BE2C (cell line): ENCODE measurements around the gene APLN.

Experiments used
- DNase-seq: peaks from one replicate; pipeline ENCODE4 v3.0.0-alpha.2; 2020
- H3K27me3 ChIP-seq: fragments of 250-450 bp; sonication (Bioruptor Pico); 2 replicates; pipeline ENCODE4 v1.5.1; 2020; ENCODE audit warnings: mild to moderate bottlenecking
- H3K36me3 ChIP-seq: fragments of 250-450 bp; sonication (Bioruptor Pico); 2 replicates; pipeline ENCODE4 v1.5.1; 2020; ENCODE audit warnings: mild to moderate bottlenecking
- H3K4me1 ChIP-seq: fragments of 250-450 bp; sonication (Bioruptor Pico); 2 replicates; pipeline ENCODE4 v1.5.1; 2020
- H3K4me3 ChIP-seq: 2 replicates; pipeline ENCODE4 v1.5.1; 2011; ENCODE audit warnings: low read depth, low read length
- H3K9me3 ChIP-seq: fragments of 250-450 bp; sonication (Bioruptor Pico); 2 replicates; pipeline ENCODE4 v1.5.1; 2020
- TF ChIP-seq, protein P1 (sequence below): IDR thresholded peaks from 2 replicates; pipeline ENCODE4 v1.5.1; 2012; ENCODE audit warnings: mild to moderate bottlenecking, low read depth, low read length

Gene APLN

DNA sequence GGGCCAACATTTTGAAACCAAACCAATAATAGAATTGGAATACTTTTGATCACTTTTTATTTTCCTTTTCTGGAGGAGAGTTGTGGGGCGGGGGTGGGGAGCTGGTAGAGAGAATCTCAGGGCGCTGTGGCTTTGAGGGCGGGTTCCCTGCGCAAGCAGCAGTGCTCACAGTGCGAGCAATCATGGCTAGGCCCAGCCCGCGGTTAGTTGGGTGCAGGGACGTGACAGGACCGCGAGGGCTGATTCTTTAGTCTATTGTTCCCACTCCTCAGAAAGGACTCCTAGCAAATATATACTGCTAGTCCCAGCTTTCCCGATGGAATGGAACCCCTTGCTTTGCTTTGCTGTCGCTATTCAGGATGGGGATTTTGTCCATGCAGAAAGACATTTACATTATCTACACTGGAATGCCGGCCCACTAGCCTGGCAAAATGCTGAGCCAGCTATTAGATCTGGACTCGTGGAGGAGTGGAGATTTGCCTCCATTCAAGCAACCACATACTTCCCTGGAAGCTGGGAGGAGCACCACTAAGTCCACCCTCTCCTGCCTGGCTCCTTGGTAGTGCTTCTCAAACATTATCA is 23.9 kb upstream of the APLN start:
- Histone ChIP-seq H3K36me3 (no peaks in the 10 kb centered on the region), H3K9me3 (no peaks in the 10 kb centered on the region), H3K27me3 (no peaks in the 10 kb centered on the region), H3K4me3 (peak overlapping the region; percentile 37), H3K4me1 (no peaks in the 10 kb centered on the region)
- DNase-seq = no peak
- TF ChIP-seq, protein P1, sequence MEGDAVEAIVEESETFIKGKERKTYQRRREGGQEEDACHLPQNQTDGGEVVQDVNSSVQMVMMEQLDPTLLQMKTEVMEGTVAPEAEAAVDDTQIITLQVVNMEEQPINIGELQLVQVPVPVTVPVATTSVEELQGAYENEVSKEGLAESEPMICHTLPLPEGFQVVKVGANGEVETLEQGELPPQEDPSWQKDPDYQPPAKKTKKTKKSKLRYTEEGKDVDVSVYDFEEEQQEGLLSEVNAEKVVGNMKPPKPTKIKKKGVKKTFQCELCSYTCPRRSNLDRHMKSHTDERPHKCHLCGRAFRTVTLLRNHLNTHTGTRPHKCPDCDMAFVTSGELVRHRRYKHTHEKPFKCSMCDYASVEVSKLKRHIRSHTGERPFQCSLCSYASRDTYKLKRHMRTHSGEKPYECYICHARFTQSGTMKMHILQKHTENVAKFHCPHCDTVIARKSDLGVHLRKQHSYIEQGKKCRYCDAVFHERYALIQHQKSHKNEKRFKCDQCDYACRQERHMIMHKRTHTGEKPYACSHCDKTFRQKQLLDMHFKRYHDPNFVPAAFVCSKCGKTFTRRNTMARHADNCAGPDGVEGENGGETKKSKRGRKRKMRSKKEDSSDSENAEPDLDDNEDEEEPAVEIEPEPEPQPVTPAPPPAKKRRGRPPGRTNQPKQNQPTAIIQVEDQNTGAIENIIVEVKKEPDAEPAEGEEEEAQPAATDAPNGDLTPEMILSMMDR = no peak

DNA sequence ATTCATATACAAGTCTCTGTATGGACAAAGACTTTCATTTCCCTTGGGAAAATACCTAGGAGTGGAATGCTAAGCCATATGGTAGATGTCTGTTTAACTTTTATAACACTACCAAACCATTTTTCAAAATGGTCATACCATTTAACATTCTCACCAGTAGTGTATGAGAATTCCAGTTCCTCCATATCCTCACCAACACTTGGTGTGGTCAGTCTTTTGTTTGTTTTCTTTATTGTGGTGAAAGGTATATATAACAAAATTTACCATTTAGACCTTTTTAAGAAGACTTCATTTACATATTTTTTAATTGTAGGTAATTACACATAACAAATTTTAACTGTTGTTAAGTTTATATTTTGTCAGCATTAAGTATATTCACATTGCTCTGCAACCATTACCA is 12.7 kb upstream of the APLN start:
- DNase-seq = no peak
- H3K4me1 ChIP-seq = no peaks in the 10 kb centered on the region
- no peaks in the 10 kb centered on the region for H3K27me3 ChIP-seq
- TF ChIP-seq, protein P1 = no peak
- no peak overlapping the region for H3K4me3 ChIP-seq
- H3K36me3 ChIP-seq = no peaks in the 10 kb centered on the region
- H3K9me3 ChIP-seq = no peaks in the 10 kb centered on the region

DNA sequence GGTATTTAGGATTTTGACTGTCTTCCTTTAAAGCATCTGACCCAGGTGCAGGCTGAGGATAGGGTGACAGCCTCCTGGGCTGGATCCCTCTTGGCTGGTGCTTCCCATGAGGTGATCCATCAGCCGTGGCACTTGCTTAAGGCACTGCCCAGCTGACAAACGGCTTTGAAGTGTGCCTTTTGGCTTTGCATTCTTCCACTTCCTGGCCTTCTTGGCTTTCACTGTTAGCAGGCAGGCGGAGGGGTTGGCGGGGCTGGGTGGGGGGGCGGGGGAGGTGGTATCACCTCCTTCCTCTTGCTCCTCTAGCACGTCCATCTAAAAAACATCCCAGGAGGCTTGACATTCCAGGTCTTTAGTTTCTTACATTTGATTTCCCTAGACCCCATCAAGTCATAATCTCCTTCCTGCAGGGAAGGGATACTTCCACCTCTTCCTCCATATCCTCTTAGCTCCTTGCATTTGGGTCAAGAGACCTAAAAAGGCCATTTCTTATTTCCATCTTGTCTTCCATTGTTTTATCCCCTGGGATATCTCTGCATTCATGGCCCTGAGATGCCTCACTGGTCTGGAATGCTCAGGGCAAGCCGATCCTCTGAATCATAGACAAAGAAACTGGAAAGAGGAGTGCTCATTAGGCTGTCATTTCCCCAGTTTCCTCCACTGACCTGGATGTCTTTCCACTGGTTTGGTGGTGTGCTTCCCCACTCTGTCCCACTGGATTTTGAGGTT is 11.3 kb upstream of the APLN start:
- TF ChIP-seq, protein P1 = no peak
- H3K27me3 ChIP-seq = no peaks in the 10 kb centered on the region
- H3K36me3 ChIP-seq = no peaks in the 10 kb centered on the region
- H3K4me3 ChIP-seq = no peak overlapping the region
- DNase-seq = no peak
- H3K4me1 ChIP-seq = no peaks in the 10 kb centered on the region
- no peaks in the 10 kb centered on the region for H3K9me3 ChIP-seq

DNA sequence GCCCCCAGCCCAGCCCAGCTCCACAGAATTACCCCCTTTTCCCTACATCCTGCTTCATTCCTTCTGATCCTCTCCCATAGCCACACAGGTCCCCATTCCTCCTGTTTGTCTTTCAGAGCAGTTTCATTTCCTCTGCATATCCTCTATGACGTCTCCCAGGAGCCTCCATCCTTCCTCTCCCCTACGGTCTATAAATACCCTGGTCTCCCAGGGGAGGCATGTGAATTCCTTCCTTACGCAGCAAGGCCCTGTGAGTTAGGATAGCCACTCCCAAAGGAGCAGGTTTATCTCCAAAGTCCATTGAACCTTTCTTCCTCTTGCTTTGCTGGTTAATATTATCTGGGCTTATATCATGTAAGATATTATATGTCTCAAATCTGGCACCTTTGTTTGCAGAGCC is 8.4 kb upstream of the APLN start:
- Histone ChIP-seq H3K4me3 (no peak overlapping the region), H3K27me3 (no peaks in the 10 kb centered on the region)
- TF ChIP-seq, protein P1 = no peak

DNA sequence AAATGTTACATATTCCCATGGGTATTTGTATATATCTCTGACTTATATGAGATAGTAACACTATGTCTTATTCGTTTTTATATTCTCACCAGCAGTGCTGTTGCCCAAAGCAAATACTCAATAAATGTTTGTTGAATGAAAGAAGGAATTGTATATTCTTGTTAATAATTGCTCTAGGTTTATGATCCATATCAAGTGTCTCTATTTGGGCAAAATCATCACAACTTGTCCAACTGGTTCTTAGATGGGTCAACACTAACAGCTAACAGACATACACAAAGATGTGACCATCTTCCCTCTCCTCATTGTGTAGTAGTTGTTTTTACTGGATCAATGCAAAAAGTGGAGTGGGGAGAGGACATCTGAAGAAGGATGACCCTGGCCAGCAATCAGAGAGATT is 6.6 kb upstream of the APLN start:
- DNase-seq = no peak
- H3K9me3 ChIP-seq = no peaks in the 10 kb centered on the region
- H3K36me3 ChIP-seq = no peaks in the 10 kb centered on the region
- TF ChIP-seq, protein P1 = no peak
- H3K27me3 ChIP-seq = no peaks in the 10 kb centered on the region
- no peaks in the 10 kb centered on the region for H3K4me1 ChIP-seq
- no peak overlapping the region for H3K4me3 ChIP-seq

More for the DNA sequence above, 8.4 kb upstream of the APLN start:
- DNase-seq = no peak
- Histone ChIP-seq H3K4me1 (no peaks in the 10 kb centered on the region), H3K9me3 (no peaks in the 10 kb centered on the region), H3K36me3 (no peaks in the 10 kb centered on the region)

DNA sequence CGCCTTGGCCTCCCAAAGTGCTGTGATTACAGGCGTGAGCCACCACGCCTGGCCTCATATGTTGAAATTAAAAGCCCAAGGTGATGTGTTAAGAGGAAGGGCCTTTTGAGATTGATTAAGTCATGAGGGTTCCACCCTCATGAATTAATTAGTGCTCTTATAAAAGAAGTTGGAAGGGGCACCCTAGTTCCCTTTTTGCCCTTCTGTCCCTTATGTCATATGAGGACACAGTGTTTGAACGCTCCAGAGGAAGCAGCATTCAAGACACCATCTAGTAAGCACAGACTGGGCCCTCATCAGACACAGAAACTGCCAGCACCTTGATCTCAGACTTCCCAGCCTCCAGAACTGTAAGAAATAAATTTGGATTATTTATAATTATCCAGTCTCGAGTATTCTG is 5.1 kb upstream of the APLN start:
- DNase-seq = no peak
- TF ChIP-seq, protein P1 = no peak
- Histone ChIP-seq H3K4me1 (no peaks in the 10 kb centered on the region), H3K4me3 (no peak overlapping the region), H3K9me3 (no peaks in the 10 kb centered on the region), H3K27me3 (peaks cover 5% of the 10 kb centered on the region), H3K36me3 (no peaks in the 10 kb centered on the region)
